ENCODE measurements around the gene GMFB. TPM values are rescaled to one million over a fixed set of nuclear protein-coding genes. Genes with fewer than 3 reads are reported as not detected.

Gene GMFB
- total RNA-seq, 1 donor from 2014 or later = 56.1 TPM

GRCh38 chr14:54487771-54488170 lies 1.0 kb downstream of the GMFB start:
- H3K9me3 Mint-ChIP-seq = peaks cover 4% of the 10 kb centered on the region
- peaks cover 49% of the 10 kb centered on the region for H3K4me1 Mint-ChIP-seq
- TF ChIP-seq CTCF (IDR thresholded peaks at IDR 0.05; ENCODE audit: unreplicated experiment) = no peak
- DNase-seq (ENCODE audit: low spot score in 2 of 2, unreplicated experiment in 2 of 2) = no peak
- H3K36me3 Mint-ChIP-seq = peaks cover 20% of the 10 kb centered on the region
- no peaks in the 10 kb centered on the region for H3K27me3 Mint-ChIP-seq (ENCODE audit: low read depth)
- peak overlapping the region; percentile 79 for H3K4me3 Mint-ChIP-seq
- peak overlapping the region; percentile 88 for H3K27ac Mint-ChIP-seq

- no peak for DNase-seq (ENCODE audit: low spot score in 2 of 2, unreplicated experiment in 2 of 2)
These were observed 2.1 kb downstream of the GMFB start for GRCh38 chr14:54486685-54487084.

GRCh38 chr14:54483846-54484245 lies 4.9 kb downstream of the GMFB start:
- H3K36me3 Mint-ChIP-seq = peaks cover 24% of the 10 kb centered on the region
- peak overlapping the region; percentile 3 for H3K27ac Mint-ChIP-seq
- H3K4me3 Mint-ChIP-seq = no peak overlapping the region
- DNase-seq (ENCODE audit: low spot score in 2 of 2, unreplicated experiment in 2 of 2) = no peak
- H3K4me1 Mint-ChIP-seq = peaks cover 34% of the 10 kb centered on the region
- TF ChIP-seq CTCF (IDR thresholded peaks at IDR 0.05; ENCODE audit: unreplicated experiment) = no peak
- peaks cover 4% of the 10 kb centered on the region for H3K9me3 Mint-ChIP-seq
- H3K27me3 Mint-ChIP-seq (ENCODE audit: low read depth) = no peaks in the 10 kb centered on the region

More at GRCh38 chr14:54486685-54487084, 2.1 kb downstream of the GMFB start:
- Mint-ChIP-seq H3K36me3 (peaks cover 24% of the 10 kb centered on the region), H3K4me3 (peak overlapping the region; percentile 46), H3K4me1 (peaks cover 49% of the 10 kb centered on the region), H3K9me3 (peaks cover 4% of the 10 kb centered on the region), H3K27ac (peak overlapping the region; percentile 27), H3K27me3 (ENCODE audit: low read depth) (no peaks in the 10 kb centered on the region)
- TF ChIP-seq CTCF (IDR thresholded peaks at IDR 0.05; ENCODE audit: unreplicated experiment) = no peak

GRCh38 chr14:54483073-54483745 lies 5.6 kb downstream of the GMFB start:
- Mint-ChIP-seq H3K27ac (no peak overlapping the region), H3K4me3 (no peak overlapping the region), H3K27me3 (ENCODE audit: low read depth) (no peaks in the 10 kb centered on the region), H3K4me1 (peaks cover 34% of the 10 kb centered on the region), H3K9me3 (peaks cover 4% of the 10 kb centered on the region), H3K36me3 (peaks cover 27% of the 10 kb centered on the region)
- no peak for DNase-seq (ENCODE audit: low spot score in 2 of 2, unreplicated experiment in 2 of 2)
- no peak for TF ChIP-seq CTCF (IDR thresholded peaks at IDR 0.05; ENCODE audit: unreplicated experiment)

GRCh38 chr14:54481695-54482094 lies 7.1 kb downstream of the GMFB start:
- H3K9me3 Mint-ChIP-seq = peaks cover 4% of the 10 kb centered on the region
- peaks cover 31% of the 10 kb centered on the region for H3K36me3 Mint-ChIP-seq
- no peak for DNase-seq (ENCODE audit: low spot score in 2 of 2, unreplicated experiment in 2 of 2)
- H3K27me3 Mint-ChIP-seq (ENCODE audit: low read depth) = no peaks in the 10 kb centered on the region
- no peak overlapping the region for H3K27ac Mint-ChIP-seq
- H3K4me3 Mint-ChIP-seq = no peak overlapping the region
- no peak for TF ChIP-seq CTCF (IDR thresholded peaks at IDR 0.05; ENCODE audit: unreplicated experiment)
- peaks cover 26% of the 10 kb centered on the region for H3K4me1 Mint-ChIP-seq
